Daoy (cell line): ENCODE data around the gene DXO. TPM values are rescaled to one million over a fixed set of nuclear protein-coding genes. Genes with fewer than 3 reads are reported as not detected.
"Not testable (repeated sequence)": the region's sequence is repeated elsewhere in the genome, so short reads cannot be mapped to it uniquely, and the experiment has no call there.

ENCODE experiments used
- DNase-seq: peaks from one replicate; pipeline ENCODE4 v3.0.0-alpha.2; 2015; ENCODE audit warnings: low read depth
- total RNA-seq: library from RNA; depleted of rRNA; stranded (reverse); fragments of >200 nt; shearing (Covaris generic); gene quantifications from 2 replicates; pipeline ENCODE4 v1.2.3, GENCODE V29; 2014; rRNA removed

Gene DXO
- total RNA-seq, result 24.3 and 26.0 TPM in 2 replicates

DNA sequence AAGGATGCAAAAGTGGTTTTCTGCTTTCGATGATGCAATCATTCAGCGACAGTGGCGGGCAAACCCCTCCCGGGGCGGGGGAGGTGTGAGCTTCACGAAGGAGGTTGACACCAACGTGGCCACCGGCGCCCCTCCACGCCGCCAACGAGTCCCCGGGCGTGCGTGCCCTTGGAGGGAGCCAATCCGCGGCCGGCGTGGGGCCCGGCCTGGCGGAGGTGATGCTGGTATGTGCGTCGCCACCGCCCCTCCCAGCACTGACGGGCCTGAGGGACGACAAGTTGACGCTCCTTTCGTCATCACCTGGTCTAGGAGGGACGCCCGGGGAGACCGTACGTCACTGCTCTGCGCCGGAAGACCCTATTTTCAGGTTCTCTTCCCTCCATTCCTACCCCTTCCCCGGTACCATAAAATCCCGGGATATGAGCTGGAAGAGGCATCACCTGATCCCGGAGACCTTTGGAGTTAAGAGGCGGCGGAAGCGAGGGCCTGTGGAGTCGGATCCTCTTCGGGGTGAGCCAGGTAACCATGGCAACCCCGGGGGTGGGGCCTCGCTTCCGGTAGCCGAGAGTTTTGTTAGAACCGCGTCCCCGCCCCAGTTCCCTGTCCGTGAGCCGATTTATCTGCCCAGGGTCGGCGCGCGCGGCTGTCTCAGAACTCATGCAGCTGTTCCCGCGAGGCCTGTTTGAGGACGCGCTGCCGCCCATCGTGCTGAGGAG is at the start of gene DXO:
Gene DXO (minus strand): TSS at position 146 of the 716 bp plus-strand sequence. CDS start 463 bp downstream, outside the sequence.
- peak; percentile 100 for DNase-seq

DNA sequence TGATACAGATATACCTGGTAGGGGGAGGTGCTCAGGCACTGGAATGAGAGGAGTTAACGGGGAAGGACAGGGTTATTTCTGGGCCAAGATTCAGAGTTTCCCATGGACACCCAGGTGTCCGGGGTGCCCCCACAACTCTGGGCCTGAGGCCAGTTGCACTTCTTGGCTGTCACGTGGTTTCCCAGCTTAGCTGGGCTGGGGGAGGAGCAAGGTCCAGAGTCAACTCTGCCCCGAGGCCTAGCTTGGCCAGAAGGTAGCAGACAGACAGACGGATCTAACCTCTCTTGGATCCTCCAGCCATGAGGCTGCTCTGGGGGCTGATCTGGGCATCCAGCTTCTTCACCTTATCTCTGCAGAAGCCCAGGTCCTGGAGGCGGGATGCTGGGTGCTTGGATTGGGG is 42.6 kb upstream of the DXO start, which contains the start of gene C4B:
Gene C4B (plus strand): TSS at position 249 of the 400 bp plus-strand sequence. CDS start 51 bp downstream, at position 300.
- not testable (repeated sequence) for DNase-seq

DNA sequence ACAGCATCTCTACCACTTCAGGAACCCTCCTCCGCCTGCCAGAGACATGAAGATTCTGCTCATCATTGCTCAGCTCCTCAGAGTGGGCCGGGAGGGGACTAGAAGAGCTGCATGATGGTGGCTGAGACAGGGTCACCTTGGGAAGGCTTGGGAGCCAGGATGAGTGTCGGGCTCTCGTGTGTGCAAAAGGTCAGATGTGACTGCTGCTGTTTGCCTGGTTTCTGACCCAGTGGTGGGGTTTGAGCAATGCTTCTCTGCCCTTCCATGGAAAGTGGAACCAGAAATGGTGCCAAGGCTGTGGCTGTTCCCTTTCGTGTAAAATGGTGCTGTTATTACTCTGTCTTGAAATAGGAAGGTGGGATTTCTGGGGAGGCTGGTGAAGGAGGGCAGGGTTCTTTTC is 41.8 kb upstream of the DXO start:
- DNase-seq, result not testable (repeated sequence)

- DNase-seq, result peak; percentile 2
Measured at GRCh38 chr6:32012941-32013617, 41.1 kb upstream of the DXO start.

- not testable (repeated sequence) for DNase-seq
Measured at GRCh38 chr6:32010856-32011530, 39.1 kb upstream of the DXO start.

- DNase-seq, result not testable (repeated sequence)
Measured at GRCh38 chr6:32009537-32009936, 37.6 kb upstream of the DXO start.

- not testable (repeated sequence) for DNase-seq
Measured at GRCh38 chr6:32008616-32009015, 36.7 kb upstream of the DXO start.

DNA sequence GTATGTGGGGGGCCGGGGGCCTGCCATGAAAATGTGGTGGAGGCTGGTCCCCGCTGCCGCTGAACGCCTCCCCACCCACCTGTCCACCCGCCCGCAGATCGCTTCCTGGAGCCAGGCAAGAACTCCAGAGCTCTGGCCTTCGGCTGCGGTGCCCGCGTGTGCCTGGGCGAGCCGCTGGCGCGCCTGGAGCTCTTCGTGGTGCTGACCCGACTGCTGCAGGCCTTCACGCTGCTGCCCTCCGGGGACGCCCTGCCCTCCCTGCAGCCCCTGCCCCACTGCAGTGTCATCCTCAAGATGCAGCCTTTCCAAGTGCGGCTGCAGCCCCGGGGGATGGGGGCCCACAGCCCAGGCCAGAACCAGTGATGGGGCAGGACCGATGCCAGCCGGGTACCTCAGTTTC is 36.1 kb upstream of the DXO start:
- DNase-seq, result not testable (repeated sequence)

DNA sequence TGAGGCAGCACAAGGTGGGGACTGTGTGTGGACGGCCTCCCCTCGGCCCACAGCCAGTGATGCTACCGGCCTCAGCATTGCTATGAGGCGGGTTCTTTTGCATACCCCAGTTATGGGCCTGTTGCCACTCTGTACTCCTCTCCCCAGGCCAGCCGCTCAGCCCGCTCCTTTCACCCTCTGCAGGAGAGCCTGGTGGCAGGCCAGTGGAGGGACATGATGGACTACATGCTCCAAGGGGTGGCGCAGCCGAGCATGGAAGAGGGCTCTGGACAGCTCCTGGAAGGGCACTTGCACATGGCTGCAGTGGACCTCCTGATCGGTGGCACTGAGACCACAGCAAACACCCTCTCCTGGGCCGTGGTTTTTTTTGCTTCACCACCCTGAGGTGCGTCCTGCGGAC is 35.1 kb upstream of the DXO start:
- DNase-seq, result not testable (repeated sequence)

DNA sequence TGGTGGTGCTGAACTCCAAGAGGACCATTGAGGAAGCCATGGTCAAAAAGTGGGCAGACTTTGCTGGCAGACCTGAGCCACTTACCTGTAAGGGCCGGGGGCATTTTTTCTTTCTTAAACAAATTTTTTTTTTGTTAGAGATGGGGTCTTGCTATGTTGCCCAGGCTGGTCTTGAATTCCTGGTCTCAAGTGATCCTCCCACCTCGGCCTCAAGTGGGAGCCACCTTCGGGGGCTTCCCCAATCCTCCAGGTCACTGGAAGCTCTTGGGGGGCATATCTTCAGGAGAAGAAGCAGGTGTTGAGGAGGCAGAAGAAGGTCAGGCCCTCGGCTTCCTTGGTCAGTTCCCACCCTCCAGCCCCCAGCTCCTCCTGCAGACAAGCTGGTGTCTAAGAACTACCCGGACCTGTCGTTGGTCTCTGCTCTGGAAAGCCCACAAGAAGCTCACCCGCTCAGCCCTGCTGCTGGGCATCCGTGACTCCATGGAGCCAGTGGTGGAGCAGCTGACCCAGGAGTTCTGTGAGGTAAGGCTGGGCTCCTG is 34.1 kb upstream of the DXO start:
- DNase-seq, result not testable (repeated sequence)

- DNase-seq, result not testable (repeated sequence)
Measured at GRCh38 chr6:32005538-32005880, 33.6 kb upstream of the DXO start.

GRCh38 chr6:32004864-32005537 is 33.1 kb upstream of the DXO start:
- DNase-seq, result not testable (repeated sequence)

DNA sequence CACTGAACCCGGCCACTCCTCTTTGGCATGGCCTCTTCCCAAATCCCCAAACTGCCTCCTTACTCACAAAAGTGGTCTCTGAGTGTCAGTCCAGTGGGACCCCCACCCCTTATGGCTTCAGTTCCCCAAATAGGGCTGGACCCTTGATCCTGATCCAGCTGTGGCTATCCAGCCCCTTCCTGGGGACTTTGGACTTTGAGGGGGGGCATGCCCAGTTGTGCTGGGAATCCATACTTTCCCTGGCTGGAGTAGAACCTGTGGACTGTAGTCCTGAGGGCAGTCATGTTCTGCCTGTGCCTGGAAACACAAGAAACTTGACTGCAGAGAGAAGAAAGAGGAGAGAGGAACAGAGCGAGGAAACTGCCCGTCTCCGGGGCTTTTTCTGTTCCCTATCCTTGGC is 32.5 kb upstream of the DXO start:
- not testable (repeated sequence) for DNase-seq

GRCh38 chr6:32003301-32003700 is 31.4 kb upstream of the DXO start:
- DNase-seq, result not testable (repeated sequence)

- not testable (repeated sequence) for DNase-seq
Measured at GRCh38 chr6:32002546-32003268, 30.8 kb upstream of the DXO start.

DNA sequence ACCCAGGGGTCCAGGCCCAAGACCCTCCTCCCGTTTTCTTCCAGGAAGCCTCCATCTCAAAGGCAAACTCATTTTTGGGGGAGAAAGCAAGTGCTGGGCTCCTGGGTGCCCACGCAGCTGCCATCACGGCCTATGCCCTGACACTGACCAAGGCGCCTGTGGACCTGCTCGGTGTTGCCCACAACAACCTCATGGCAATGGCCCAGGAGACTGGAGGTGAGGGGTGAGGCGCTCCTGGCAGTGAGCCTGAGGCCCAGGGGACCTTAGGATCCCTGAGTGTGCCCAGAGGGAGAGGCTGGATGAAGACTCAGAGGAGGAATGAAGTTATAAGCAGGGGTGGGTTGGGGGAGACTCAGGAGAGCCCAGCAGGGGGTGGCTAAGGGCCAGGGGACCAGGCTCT is 24.4 kb upstream of the DXO start:
- DNase-seq, result not testable (repeated sequence)

- DNase-seq, result not testable (repeated sequence)
Measured at GRCh38 chr6:31994421-31994820, 22.5 kb upstream of the DXO start.

GRCh38 chr6:31989363-31989762 is 17.4 kb upstream of the DXO start:
- not testable (repeated sequence) for DNase-seq

DNA sequence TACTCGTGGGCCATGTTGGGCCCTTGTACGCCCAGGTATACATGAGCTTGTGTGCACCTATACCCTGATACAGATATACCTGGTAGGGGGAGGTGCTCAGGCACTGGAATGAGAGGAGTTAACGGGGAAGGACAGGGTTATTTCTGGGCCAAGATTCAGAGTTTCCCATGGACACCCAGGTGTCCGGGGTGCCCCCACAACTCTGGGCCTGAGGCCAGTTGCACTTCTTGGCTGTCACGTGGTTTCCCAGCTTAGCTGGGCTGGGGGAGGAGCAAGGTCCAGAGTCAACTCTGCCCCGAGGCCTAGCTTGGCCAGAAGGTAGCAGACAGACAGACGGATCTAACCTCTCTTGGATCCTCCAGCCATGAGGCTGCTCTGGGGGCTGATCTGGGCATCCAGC is 9.8 kb upstream of the DXO start, which contains the start of gene C4A:
Gene C4A (plus strand): TSS at position 314 of the 400 bp plus-strand sequence. CDS start 51 bp downstream, at position 365.
- DNase-seq, result not testable (repeated sequence)

DNA sequence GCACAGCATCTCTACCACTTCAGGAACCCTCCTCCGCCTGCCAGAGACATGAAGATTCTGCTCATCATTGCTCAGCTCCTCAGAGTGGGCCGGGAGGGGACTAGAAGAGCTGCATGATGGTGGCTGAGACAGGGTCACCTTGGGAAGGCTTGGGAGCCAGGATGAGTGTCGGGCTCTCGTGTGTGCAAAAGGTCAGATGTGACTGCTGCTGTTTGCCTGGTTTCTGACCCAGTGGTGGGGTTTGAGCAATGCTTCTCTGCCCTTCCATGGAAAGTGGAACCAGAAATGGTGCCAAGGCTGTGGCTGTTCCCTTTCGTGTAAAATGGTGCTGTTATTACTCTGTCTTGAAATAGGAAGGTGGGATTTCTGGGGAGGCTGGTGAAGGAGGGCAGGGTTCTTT is 9.1 kb upstream of the DXO start:
- not testable (repeated sequence) for DNase-seq
